ENCODE results near the gene TBL1XR1.

Gene TBL1XR1

DNA sequence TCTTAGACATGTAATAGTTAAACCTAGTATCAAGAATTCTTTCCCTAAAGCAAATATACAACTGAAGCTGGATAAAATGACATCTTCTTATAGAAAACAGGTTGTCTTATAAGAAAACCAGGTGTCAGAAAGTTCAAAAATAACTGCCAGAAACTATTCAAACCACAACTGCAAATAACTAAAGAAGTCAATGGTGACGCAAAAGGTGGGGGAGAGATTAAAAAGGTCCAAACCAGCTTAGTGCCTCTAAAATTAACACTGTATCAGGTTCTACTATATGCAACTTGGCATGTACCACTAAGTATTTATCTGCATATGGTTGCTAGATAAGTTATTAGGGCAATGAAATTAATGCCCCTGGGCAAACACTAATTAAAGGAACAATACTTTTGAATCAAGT is 136.8 kb downstream of the TBL1XR1 start:
- no peak for DNase-seq

DNA sequence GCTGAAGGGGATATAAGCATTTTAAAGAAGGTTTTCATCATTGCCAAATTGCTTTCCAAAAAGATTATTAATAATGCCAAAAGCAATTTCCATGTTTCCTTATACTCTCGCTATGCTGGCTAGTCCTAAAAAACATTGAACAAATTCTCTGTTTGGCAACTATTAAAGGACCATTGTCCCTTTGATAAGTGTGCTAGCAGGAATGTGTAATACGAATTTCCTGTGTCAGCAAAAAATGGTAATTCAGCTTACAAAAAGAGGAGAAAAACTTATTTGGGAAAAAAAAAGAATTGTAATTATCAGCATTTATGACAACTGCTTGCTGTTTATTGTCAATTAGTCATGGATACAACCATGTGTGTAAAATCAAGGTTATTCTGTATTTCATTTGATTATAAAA is 138.6 kb downstream of the TBL1XR1 start:
- no peak for DNase-seq

DNA sequence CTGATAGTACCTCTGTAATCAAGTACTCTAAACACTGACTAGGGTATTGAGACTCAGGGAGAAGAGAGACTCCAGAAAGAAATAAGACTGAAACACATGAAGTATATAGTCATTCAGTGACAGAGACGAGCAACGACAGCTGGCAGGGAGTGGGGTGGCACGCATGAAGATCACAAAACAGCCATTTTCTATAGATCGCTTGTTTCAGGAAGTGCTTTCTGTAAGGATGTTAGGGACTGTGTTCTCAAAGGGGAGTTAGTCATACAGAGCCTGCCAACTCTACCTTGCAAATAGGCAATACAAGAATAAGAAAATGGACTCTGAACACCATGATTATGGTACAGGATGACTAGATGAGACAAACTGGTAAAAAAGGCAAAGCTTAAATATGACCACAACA is 139.5 kb downstream of the TBL1XR1 start:
- DNase-seq, result peak; percentile 43

DNA sequence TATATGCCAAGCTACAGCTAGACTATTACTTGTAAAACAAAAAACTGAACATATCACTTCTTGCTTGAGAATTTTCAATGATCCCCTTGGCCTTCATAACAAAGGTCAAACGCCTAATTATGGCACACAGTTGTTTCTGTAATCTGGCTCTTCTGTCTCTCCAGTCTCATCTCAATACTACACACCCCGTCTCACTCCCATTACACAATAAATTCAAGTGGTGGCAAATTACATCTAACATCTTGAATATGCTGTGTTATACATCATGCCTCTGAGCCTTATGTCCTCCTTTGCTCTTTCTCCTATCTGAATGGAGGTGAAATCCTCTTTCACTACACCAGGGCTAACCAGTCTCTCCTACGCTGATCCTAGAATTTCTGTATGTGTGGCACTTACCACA is 140.4 kb downstream of the TBL1XR1 start:
- DNase-seq, result no peak

DNA sequence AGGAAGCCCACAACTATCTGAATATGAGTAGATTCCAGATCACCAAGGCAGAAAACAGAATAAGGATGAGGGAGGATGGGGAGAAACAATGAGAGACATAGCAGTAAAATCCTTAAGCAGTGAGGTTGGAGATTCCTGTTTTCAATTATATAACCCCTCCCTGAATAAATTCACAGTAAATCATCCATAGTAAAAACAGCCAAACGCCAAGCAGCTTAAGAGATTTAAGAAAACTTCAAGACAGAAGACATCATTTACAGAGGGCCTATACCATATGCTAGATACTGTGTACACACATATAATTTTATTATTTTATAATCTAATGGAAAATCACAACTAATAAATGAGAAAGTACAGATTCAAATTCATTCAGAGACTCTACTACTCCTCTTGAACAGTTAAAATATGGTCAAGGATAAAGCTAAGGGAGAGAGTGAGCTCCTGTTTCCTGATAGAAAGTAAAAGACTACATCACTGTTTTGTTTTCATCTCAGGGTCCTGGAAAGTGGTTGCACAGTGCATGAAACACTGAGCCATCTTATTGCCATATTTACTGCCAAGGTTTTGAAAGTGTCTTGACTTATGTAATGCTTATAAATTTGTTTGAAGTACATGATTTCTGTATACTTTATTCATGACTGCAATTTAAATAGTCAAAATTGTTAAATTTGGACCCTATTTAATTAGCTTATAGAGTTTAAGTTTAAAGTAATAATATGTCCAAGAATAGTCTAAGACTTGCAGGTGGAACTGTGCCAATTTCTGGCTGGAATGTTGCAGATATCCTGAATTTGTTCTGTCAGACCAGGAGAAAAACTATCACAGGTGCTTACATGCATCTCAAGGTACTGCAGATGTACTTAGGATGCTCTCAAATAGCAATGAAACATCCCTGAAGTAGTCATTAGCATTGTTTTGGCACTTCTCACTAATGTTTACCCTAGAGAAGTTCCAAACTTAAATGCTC is 141.4 kb downstream of the TBL1XR1 start:
- no peak for DNase-seq

DNA sequence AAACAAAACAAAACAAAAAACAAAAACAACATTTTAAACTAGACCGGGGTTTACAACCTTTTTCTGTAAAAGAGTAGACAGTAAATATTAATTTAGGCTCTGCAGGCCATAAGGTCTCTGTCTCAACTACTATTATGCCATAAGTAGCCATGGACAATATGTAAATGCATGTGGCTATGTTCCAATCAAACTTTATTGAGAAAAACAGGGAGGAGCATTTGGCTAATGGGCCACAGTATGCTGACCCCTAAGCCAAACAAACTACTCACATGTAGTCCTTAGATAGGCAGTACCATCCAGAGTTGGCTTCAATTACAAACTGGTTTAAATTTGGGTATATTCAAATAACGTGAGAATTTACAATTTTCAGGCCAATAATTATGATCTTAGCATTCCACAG is 144.2 kb downstream of the TBL1XR1 start:
- DNase-seq, result no peak

DNA sequence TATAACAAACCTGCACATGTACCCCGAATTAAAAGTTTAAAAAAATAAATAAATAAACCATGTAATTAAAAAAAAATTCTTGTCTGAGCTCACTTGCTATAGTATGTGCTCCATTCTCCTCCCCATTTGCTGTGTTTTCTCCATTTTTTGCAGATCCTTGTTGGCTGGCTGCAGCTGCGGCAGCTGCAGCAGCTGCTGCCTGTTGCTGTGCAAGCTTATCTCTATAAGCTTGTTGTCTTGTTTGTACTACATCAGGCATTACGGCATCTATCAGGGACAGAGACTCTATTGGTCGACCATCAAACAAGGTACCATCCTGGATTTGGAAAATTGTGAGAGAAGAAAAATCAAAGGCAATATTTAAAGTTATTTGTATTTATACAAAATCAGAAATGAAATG is 145.9 kb downstream of the TBL1XR1 start:
- no peak for DNase-seq

DNA sequence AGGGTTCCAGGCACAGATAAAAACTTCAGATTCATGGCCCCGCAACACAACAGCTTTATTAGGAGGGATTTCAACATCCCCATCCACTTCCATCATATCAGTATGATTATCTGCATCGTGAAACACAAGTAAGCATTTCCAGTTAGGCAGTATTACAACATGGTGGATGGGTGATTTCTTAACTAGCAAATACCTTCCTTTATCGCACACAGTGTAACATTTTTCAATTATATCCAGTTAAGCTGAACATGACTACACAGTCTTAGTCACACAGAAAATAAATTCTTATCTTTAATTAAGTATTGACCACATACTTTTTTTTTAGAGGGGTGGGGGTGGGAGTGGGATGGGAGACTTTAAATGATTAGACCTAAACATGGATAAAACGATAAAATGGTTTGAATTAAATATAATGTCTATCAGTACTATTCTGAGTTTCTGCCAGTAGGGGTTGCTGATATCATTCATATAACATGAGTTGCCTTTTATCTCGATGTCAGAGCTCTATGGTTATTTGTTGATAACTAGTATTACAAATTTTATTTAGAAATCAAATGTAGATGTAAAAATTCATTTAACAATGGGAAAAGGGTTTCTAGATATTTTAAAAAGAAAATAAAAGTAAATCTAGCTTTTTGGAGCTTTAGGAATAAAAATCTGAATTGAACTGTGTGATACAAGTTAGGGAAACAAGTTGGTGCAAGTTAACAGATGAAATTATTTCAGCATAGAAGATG is 146.6 kb downstream of the TBL1XR1 start:
- peak; percentile 69 for DNase-seq

DNA sequence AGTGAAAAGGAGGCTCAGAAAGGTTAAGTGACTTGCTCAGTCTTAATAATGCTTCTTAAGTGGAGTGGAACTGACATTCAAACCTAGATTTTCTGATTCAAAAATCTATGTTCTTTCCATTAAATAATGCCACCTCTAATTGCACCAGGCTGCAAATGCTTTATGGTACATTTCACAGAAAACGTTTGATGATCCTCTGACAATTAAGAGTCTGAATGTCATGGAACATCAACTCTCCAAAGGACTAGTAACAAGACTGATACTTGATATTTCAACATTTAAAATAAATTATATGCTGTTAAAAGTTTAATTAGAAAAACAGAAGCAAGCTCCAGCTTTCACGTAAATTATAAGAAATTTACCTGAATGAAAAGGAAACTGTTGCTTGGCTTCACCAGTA is 151.5 kb downstream of the TBL1XR1 start:
- DNase-seq, result no peak

DNA sequence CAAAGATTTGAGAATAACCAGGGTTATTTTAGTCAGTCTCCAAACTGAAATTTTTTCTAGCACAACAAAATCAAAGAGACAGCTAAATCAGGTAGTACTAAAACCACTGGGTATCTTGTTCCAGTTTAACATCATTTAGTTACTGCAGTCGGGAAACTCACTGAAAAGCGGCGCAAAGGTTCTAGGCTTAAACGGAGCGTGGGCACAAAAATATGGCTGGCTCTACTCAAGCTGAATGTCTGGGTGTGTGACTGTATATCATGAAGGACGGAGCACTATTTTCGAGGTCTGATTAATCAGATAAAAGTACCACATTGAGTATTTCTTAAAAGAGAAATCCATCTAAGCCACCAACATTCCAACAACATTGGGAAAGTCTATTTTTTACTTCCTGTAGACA is 152.1 kb downstream of the TBL1XR1 start:
- no peak for DNase-seq

DNA sequence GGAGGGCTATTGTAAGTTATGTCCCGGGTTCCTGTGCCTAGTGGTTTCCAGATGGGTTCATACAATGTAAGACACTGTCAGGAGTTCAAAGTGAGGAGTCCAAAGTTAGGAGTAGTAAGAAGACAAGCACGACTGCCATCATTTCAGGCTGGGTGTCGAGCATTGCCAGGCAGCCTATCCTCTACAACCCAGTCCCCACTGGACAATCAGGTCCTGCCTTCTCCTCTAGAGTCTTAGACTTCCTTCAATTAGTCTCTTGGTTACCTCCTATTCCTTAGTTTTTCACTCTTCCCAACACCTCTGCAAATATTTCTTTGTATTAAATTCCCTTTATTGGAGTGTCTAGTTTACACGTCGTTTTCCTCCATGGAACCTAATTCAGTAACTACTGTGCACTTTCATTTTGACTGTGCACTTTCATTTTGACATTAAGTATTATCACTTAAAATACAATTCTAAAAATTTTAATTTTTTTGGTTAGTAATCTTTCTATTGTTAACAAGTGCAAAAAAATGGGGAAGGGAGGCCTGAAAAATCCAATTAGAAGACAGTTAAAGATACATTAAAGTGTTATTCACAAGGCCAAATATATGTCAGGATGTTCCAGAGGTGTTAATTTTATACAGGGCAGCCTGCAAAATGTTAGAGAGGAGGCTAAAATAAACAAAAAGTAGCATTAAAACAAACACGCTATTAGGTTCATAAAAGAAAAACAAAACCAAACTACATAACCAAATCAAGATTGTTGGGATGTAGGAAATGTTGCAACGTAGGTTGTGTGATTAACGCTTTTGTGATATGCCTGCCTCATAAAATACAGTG is 155.3 kb downstream of the TBL1XR1 start:
- DNase-seq, result no peak

DNA sequence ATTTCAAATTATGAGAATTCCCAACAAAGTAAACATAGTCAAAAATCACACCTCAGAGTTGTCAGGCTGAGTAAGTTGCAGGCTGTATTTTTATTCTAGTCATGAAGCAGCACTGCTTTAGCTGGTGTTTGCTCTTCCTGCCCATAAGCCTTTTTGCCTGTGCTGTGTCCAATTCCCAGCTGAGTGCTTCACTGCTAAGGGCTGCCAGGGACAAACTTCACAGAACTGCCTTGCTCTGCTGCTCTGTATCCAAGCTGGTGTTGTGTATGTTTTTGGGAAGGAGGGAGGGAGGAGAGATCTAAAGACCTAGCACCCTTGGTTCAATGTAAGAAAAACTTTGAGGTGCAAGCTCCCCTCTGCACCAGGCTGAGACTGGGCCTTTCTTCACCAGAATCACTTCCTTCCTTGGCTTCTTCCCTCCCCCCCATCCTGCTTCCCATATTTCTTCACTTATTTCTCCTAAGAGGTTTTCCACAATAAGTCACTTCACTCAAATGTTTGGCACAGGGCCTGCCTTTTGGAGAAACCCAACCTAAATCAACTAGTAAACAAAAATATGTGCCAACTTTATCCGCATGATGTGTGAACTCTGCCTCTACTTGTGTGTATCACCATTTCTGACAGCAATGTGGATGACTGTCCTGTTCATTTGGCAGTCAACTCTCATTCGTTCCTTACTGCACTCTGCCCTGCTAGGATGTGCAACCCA is 156.1 kb downstream of the TBL1XR1 start:
- no peak for DNase-seq

DNA sequence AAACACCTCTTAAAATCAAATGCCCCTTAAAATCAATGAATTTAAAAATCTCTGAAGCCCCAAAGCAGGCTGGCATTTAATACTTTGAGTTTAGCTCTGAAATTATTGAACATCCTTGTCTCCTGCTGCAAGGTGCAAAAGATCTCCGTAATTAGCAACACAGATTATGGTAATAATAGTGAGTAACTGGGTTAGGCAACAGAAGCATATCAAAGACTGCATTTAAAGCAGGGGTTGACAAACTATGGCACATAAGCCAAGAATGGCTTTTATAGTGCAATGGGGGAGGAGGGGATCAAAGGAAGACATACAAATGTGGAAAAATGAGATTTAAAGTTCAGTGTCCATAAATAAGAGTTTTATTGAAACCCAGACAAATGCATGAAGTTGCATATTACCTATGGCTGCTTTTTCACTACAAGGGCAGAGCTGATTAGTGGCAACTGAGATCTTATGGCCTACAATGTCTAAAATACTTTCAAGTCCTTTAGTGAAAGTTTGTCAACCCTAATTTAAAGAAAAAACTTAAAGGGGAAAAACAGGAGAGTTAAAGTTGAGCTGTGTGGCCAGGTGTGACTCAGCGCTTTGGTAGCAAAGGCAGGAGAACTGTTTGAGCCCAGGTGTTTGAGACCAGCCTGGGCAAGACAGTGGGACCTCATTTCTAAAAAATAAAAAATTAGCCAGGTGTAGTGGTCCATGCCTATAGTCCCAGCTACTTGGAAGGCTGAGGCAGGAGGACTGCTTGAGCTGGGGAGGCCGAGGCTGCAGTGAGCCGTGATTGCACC is 157.6 kb downstream of the TBL1XR1 start:
- DNase-seq, result no peak

DNA sequence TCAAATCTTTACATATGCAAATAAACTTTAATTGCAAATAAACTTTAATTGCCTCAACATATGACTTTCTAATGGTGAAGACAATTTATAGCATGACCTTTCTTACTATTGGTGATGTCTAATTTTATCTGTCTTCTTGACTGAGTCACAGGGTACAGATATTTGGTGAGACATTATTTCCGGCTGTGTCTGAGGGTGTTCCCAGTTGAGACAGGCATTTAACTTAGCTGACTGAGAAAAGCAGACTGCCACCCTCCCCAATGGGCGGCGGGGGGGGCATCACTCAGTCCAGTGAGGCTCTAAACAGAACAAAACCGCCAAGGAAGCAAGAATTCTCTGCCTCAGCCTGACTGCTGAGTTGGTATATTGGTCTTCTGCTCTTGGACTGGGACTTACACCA is 160.0 kb downstream of the TBL1XR1 start:
- DNase-seq, result no peak

DNA sequence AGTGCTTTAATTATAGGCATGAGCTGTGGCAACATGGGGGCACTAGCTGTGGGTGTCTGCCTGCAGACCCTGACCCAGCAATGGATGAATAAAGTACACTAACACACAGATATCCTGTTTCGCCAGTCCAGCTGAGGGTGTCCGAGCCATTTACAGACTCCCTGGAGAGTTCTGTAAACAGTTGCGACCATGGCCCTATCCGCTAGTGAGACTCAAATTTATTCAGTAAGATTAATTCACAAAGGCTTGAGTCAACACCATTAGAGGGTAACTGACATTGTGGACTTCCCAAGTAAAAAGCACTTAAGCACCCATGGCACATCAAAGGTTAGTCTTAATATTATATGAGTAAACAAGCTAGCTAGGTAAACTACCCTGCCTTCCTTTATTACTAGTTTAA is 161.6 kb downstream of the TBL1XR1 start:
- no peak for DNase-seq

DNA sequence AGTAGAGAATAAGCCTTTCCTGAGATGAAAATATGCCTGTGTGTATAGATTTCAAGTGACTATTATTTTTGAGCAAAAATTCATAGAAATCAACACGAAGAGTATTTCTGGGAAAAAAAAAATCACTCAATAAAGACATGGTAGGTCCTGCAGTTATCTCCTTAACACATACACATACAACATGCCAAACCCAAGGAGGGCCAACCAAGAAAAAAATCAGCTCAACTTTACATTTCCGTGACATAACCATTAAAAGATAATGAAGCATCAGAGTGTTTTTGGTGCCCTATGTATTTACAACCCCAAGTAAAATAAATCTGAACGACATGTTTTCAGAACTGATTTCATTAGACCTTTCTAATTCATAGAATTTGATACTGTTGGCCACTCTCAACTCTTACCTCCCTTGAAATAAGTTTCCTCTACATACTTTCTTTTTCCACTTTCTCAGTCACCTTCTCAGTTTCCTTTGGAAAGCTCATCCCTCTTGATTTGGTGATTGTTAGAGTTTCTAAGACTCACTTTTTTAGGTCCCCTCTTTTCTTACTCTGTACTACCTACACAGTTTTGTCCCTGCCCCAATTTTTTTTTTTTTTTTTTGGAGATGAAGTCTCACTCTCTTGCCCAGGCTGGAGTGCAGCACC is 162.3 kb downstream of the TBL1XR1 start:
- DNase-seq, result no peak

DNA sequence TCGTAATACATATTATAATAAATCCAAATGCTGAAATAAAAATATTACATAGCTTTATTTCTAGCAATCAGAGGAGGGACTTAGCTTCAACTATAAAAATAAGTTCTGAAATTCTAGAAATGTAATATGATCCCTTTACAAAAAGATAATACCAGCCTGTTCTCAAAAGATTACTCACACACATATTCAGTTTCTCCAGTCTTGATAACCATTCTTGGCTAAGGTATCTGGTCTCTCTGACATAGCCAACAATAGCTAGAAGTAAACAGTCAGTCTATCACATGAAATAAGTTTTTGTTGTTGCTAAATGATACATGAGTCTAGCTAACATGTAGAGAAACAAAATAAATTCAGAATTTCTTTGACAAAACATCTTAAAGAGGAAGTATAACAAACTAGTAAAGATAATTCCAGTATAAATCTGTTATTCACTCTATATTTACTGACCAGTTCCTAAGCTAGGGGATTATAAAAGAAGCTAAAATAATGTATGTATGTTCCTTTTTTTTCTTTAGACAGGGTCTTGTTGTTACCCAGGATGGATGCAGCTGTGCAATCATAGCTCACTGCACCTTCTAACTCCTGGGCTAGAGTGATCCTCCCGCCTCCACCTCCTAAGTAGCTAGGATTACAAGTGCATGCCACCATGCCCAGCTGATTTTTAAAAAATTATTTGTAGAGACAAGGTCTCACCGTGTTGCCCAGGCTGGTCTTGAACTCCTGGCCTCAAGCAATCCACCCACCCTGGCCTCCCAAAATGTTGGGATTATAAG is 170.6 kb downstream of the TBL1XR1 start:
- no peak for DNase-seq

DNA sequence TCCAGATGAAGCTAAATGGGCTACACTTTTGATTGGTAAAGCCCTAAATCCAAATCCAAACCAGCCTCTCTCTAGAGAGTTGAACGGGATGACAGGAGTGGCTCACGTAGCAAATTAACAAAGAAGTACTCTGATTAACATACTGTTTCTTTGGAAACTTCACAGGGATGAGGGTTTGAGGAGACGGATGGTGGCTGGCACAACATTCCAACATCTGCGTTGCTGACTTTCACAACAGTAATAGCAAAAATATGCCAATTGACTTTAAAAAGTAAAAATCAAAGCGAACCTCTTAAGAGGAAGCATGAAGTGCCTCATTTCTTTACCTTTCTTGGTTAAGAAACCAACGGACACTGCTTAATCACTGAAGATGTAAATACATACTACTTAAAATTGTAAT is 181.4 kb downstream of the TBL1XR1 start:
- DNase-seq, result no peak

DNA sequence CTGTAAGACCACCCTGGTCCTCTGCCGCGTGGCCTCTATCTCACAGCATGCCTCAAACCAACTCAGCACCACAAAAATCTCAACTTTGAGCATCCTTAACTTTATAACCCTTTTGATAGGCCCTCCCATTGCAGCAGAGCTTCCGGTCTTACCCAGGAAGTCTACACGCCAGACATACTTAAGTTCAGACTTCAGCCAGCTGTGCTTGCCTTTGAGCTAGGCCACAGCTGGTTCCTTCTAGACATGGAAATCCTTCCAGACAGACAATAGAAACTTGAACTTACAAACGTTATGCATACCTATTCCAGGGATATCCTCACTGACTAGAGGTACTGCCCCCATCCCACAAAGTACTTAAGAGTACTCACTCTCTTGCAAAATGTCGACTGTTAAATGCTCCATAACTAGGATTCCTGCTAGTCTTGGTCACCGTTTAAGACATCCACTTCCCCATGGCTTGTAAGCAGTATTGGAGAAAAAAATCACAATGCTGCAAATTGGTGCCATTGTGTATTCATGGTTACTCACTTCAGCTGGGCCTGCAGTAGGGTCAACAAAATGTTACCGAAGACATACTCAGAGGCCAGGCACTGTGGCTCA is 183.5 kb downstream of the TBL1XR1 start:
- DNase-seq, result no peak
